Measurements from ENCODE around the gene PTPA.

GRCh38 chr9:129166623-129167557 is 55.7 kb downstream of the PTPA start:
- TF ChIP-seq RFX5 (IDR thresholded peaks at IDR 0.05; ENCODE audit: low read depth, low read length) (no peak), JUND (IDR thresholded peaks at IDR 0.05; ENCODE audit: low read depth, low read length) (no peak), CTCF (IDR thresholded peaks at IDR 0.05 in 2 of 3, conservative IDR thresholded peaks at IDR 0.05 in 1 of 3; ENCODE audit: control insufficient read depth in 2 of 3, extremely low read depth in 1 of 3, insufficient read depth in 1 of 3, low read depth in 3 of 3, low read length in 3 of 3) (no peak), ZBTB40 (IDR thresholded peaks at IDR 0.05; ENCODE audit: borderline replicate concordance) (no peak), REST (IDR thresholded peaks at IDR 0.05; ENCODE audit: low read depth, low read length) (no peak), POLR2A (IDR thresholded peaks at IDR 0.05; ENCODE audit: low read depth, low read length) (no peak), NFIC (IDR thresholded peaks at IDR 0.05; ENCODE audit: low read depth, low read length) (no peak), ATF3 (IDR thresholded peaks at IDR 0.05; ENCODE audit: borderline replicate concordance, extremely low read depth, low read depth, low read length) (no peak)
